ENCODE data around the gene EMILIN1. TPM values are rescaled to one million over a fixed set of nuclear protein-coding genes. Genes with fewer than 3 reads are reported as not detected.

EMILIN1 gene
- total and polyA plus RNA-seq, 10 of the 15 experiments (the other 5 are each of a cell fraction or from before 2014, with no cell fraction given) = 0.01 to 2.3 (median 1.2) TPM; not detected in 2

DNA sequence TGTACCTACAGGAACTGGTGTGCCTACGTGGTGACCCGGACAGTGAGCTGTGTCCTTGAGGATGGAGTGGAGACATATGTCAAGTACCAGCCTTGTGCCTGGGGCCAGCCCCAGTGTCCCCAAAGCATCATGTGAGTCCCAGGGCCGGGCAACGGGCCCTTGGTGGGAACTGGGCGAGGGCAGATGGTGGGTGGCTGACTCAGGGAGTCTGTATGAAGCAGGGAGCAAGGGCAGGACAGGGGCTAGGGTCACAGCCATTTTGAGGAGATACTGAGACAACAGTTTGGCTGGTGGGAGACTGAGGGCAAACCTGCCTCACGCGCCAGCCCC is 1.7 kb downstream of the EMILIN1 start (continued):
- no peak for TF ChIP-seq JUND (IDR thresholded peaks at IDR 0.05; ENCODE audit: low read depth, low read length)
- no peak for TF ChIP-seq NFYA (IDR thresholded peaks at IDR 0.05; ENCODE audit: borderline replicate concordance, low read depth, low read length)

DNA sequence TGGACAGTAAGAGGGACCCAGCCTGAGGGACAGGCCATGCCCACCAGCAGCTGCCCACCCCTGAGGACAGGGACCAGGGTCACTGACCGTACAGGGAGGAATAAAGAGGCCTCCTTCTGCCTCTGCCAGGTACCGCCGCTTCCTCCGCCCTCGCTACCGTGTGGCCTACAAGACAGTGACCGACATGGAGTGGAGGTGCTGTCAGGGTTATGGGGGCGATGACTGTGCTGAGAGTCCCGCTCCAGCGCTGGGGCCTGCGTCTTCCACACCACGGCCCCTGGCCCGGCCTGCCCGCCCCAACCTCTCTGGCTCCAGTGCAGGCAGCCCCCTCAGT is 2.2 kb downstream of the EMILIN1 start:
- intact Hi-C loops (cut with micrococcal nuclease; ENCODE audit: unreplicated experiment) = loop anchor here (2.0 kb wide), 1 partner anchor 48 kb away; the partner anchor contains the start of gene TMEM214
- Histone ChIP-seq H3K9me3 (replicated peaks; ENCODE audit: control insufficient read depth, insufficient read depth, low read length) (no peaks in the 10 kb centered on the region), H3K27ac (ENCODE audit: control insufficient read depth, insufficient read depth) (no peak overlapping the region), H3K4me2 (ENCODE audit: control insufficient read depth, insufficient read depth) (peak overlapping the region; percentile 94; the same call in 1 of the 2 replicates), H3K79me2 (ENCODE audit: control insufficient read depth, insufficient read depth, low read length) (no peaks in the 10 kb centered on the region), H3K27me3 (replicated peaks in 1 of 2; ENCODE audit: control insufficient read depth in 2 of 2, insufficient read depth in 2 of 2, low read length in 1 of 2) (no peaks in the 10 kb centered on the region), H4K20me1 (ENCODE audit: control insufficient read depth, insufficient read depth) (no peaks in the 10 kb centered on the region), H3K9ac (ENCODE audit: control insufficient read depth, insufficient read depth, low read length) (no peak overlapping the region), H3K36me3 (ENCODE audit: control insufficient read depth in 2 of 2, insufficient read depth in 2 of 2, low read length in 1 of 2) (no peaks in the 10 kb centered on the region), H3K4me1 (ENCODE audit: control insufficient read depth, insufficient read depth, low read length) (peaks cover 34% of the 10 kb centered on the region), H3K4me3 (no peak overlapping the region), H2AFZ (ENCODE audit: control insufficient read depth, low read depth, low read length) (peak overlapping the region; percentile 91)
- TF ChIP-seq BCL11A (IDR thresholded peaks at IDR 0.05; ENCODE audit: low read depth, low read length) (no peak), POLR2AphosphoS5 (IDR thresholded peaks at IDR 0.05; ENCODE audit: low read length) (no peak)
- 95% methylated on average over 14 of the region's 14 CpGs for WGBS (ENCODE audit: insufficient coverage, insufficient replicate concordance, low lambda C conversion rate, missing lambda C conversion rate)
- no TSS peak for BruUV-seq (replicated peaks)
- FAIRE-seq = no peak
- ATAC-seq = no peak
- ChIA-PET POLR2A (interaction anchor here (0.5 to 4.9 kb wide), 11 partner anchors 8 to 290 kb away, joined by 3 to 43 read pairs (median 3); partner anchors contain the start of genes AGBL5, EIF2B4, OST4 and SNX17), RAD21 (ENCODE audit: unreplicated experiment) (interaction anchor here (0.9 to 2.3 kb wide), 7 partner anchors 8 to 234 kb away, joined by 3 to 22 read pairs (median 4); partner anchors contain the start of genes AGBL5 and OST4), SMC1A (ENCODE audit: uncharacterized antibody, unreplicated experiment) (interaction anchor here (0.6 to 3.6 kb wide), 4 partner anchors 8 to 34 kb away, joined by 3 to 19 read pairs (median 8); partner anchors contain the start of genes AGBL5 and OST4), CTCF (interaction anchor here (0.9 to 8.6 kb wide), 10 partner anchors 8 to 242 kb away, joined by 3 to 85 read pairs (median 6); partner anchors contain the start of genes AGBL5, MPV17 and OST4)
- DNase-seq (ENCODE audit: low read depth, low spot score) = no peak
- in situ Hi-C loops (cut with MboI) = loop anchor here (10.0 kb wide), 1 partner anchor 116 kb away; no protein-coding TSS in a partner anchor

Measured in GM12878 (cell line).